Left forelimb (tissue), 1 donor: ENCODE results near the gene TNFRSF4.

Source experiments
- DNase-seq: peaks from one replicate; pipeline ENCODE4 v3.0.0-alpha.2; 2018; ENCODE audit warnings: low spot score

Gene TNFRSF4

DNA sequence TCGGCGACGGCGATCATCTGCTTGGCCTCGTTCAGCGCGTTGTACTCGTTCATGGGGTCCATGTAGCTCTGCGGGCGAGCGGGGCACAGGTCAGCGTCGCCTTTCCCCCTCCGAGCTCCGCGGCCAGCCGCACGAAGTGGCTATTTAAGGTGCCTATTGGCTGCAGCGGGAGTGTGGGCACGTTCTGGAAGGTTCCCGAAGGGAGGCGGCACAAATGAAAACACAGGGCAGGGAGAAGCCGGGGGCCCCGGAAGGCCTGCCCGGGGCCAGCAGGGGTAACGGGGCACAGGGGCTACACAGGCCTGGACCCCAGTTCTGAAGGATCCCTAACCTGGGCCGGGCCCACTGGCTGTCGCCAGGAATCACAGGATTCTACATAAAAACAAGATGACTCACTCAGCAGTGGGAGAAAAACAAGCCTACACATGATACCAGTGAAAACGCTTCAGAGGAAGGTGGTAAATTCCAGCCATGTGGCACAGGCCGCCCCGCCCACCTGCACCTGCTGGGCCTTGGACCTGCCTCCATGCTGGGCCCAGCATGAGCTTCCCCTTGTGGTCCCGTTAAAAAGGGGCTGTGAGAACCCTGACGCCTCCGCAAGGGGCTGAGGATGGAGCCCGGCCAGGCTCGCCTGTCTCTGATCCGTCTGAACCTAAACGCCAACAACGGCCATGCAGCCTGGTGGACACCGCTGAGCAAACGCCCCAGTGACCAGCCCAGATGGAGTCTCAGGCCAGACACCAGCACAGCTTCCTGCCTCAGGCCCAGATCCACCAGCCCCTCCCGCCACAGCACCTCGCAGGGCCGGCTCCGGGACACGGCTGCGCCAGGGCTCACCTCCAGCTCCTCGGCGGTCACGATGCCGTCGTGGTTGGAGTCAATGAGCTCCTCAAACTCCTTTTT is 3.9 kb upstream of the TNFRSF4 start:
- no peak for DNase-seq

DNA sequence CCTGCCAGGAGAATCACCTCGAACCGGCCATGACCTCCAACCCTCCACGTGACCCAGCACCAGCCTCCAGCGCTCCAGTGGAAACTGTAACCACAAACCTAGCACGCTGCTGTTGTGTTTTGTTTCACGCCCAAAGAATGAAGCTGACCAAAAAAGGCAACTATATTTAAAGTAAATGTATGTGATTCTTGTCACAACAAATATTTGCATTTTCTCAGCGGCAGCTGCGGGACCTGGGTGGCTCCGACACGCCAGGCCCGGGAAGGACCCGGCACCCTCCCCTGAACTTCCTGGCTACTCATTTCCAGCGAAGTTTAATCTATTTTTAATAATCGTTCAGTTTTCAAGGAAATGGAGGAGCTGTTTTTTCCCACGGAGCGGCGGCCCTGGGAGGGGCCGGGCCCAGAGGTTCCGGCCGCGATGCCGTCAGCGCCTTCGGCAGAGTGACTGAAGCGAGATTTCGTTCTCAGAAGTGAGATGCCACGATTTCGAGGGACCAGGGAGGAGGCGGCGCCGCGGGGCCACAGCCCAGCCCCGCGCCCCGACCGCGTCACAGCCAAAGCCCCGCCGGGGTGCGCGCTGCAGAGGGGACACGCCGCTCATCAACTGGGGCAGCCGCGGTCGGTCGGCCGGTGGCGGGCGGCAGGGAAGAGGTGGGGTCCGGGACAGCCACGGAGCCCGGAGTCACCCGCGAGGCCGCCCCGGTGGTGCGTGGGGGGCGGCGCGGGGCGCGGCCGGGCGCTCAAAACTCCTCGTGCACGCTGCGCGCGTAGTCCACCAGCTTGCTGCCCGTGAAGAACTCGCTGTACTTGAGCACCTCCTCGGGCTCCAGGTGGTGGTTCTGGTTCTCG is 3.0 kb upstream of the TNFRSF4 start:
- DNase-seq, result no peak

DNA sequence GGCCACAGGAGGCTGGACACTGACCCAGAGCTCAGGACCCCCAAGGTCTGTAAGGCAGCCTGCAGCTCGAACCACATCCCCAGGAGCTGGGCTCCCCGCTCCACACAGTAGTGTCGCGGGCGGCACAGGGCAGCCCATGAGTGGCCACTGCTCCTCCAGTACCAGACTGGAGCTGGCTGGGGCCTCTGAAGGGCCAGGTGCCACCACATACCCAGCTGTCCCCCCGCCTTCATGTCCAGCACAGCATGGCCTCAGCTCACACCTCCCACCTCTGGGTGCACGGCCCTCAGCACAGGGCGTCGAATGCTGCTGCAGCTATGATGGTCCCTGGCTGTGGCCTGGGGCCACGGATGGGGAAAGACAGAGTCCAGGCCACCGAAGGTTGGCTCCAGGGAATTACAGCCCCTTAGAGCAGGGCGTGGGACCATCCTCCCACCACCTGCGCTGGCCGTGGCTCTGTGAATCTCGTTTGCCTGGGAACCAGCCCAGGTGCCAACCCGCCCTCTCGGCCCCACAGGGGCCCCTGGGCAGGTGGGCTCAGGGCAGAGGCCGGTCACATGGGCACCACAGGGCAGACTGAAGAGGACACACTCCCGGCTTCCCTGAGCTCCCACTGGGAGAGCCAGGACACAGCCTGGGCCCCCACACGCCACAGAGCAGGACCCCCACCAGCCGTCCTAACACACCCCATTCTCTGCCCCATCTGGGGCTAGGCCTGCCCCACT is 2.1 kb upstream of the TNFRSF4 start:
- DNase-seq, result no peak

DNA sequence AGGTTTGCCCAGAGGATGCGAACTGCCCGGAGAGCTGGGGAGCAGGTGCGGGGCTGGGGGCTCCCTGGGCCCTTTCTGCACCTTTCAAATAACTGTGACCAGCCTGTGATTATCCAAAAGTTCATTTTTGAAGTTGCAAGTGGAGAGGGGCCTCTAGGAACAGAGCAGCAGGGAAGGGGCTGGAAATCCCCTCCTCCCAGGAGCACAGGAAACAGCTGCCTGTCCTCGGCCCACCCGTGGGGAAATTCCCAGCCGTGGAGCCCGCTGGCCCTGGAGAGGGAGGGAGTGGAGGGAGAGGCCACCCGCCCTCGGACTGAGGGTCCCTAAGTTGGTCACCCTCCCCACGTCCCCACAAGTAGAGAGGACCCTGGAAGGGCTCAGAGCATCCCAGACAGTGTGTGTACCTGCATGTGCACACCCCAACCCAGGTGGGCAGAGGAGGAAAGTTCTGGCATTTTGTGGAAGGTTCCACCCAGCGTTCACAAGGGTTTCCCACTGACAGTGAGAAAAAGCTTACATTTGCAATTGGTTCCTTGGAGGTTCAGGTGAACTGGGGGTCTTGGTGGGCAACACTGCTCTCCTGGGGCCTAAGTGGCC is 1.2 kb upstream of the TNFRSF4 start:
- DNase-seq, result no peak

DNA sequence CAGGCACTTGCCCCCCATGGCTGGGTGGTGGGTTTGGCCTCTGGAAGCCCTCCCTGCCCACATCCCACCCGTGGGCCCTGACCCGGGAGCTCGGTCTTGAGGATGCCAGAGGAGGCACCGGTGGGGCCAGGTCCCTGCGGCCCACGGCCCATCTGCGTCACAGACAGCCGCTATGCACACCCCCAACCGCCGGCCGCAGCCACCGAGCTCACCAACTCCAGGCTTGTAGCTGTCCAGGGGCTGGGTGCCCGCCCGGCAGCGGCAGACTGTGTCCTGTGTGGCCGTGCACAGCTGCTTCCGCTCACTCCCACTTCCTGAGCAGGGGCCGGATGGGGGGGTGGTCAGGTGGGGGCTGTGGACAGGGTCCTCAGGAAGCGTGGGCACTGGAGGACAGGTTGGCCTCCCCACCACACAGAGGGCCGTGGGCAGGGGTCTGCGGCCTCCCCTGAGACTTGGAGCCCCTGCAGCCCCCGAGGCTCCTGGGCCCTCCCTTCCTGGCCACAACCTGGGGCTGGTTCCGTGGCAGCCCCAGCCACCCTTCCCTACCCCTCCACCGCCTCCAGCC is 1.1 kb downstream of the TNFRSF4 start:
- no peak for DNase-seq

DNA sequence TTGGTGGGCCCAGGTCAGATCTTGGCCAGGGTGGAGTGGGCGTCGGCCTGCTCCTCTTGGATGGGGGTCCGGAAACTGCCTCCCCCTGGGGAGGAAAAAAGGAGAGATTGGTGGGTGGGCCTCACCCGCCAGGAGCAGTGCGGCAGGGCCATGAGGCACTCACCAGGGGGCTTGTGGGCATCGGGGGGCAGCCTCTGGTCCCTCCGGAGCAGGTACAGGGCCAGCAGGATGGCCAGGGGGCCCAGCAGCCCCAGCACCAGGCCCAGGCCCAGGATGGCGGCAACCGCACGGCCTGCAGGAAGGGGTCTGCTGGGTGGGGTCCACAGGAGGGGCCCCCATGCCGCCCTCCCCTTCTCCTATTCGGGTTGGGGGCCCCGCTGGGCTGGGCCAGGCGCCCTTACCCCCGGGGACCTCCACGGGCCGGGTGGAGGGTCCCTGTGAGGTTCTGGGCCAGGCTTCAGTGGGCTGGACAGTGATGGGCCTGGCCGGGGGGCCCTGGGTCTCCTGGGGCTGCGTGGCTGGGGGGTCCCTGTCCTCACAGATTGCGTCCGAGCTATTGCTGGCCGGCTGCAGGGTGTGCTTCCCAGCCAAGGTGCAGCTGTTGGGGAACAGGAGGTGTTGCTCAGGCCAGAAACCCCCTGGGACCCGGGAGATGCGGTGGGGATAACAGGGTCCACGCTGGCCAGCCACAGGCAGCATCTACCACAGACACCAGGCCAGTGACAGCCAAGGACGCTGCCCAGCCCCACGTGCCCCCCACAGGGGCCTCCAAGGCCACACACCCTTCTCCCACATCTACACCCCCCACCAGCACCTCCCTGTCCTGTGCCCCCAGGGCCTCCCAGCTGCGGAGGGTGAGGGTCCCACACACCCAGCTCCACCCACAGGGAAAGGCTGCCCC is 2.2 kb downstream of the TNFRSF4 start:
- DNase-seq, result no peak

DNA sequence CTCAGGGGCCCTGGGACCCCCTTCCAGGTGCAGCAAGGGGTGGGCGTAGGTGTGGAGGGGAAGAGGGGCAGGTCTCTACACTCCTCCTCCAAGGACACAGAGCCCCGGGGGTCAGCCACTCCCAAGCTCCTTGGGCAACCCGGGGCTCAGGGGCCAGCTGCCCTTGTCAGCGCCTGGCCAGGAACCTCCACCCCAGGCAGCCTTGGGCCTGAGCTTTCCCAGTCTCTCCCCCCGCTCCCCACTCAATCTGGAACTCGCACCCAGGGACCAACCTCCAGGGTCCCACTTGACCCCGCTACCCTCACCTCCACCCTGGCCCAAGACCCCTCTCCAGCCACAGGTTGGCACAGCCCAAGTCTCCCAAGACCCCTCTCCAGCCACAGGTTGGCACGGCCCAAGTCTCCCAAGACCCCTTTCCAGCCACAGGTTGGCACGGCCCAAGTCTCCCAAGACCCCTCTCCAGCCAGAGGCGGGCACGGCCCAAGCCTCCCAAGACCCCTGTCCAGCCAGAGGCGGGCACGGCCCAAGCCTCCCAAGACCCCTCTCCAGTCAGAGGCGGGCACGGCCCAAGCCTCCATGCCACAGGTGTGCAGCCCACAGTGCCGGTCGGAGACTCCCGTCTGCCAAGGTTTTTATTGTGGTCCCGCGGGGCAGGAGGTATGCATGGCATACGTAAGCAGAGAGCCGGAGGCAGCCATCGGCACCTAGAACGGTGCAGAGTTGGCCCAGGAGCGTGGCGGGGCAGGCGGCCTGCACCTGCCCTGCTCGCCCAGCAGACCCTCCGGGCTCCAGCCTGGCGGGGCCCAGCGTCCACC is 3.0 kb downstream of the TNFRSF4 start:
- peak; percentile 60 for DNase-seq

DNA sequence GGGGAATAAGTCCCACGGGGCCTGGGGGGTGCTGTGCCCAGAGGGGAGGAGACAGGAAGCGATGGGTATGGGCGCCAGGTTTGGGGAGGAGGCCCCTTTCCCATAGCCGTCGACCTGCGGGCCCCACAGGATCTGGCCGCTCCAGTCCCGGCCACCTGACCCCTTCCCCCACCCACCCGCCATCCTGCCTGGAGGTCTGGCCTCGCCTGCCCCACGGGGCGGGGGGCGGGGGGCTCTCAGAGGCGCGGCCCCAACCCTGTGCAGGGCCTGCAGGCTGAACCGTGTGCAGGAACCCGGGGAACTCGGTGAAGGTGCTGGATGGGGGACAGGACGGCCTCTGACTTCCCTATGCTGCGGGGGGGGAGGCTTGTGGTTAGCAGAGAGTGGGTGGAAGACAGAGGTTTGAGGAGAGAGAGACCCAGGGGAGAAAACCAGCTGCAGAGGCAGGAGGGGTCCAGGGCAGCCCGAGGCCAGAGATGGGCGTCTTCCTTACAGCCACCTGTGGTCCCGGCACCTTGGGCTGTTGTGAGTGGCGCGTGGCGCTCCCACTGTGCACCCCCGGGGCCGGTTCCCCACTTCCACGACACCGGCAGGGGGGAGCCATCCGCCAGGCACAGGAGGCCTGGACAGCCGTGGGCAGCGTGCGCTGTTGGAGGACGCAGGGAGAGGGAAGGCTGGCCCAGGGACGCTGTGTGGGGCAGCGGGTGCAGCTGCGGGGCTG is 5.1 kb downstream of the TNFRSF4 start:
- peak; percentile 66 for DNase-seq

DNA sequence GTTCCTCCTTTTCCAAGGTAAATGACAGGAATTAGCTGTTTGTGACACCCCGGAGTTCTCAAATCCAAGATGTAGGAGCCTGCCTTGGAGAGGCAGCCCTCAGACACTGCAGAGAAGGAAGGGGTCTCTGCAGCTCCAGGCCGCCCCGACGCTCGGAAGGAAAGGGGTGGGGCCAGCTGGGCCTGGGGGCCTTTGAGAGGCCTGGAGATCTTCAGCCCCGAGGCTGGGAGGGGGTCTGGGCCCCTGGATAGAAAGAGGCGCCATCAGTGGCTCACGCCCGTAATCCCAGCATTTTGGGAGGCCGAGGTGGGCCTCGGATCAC is 6.4 kb downstream of the TNFRSF4 start:
- no peak for DNase-seq

DNA sequence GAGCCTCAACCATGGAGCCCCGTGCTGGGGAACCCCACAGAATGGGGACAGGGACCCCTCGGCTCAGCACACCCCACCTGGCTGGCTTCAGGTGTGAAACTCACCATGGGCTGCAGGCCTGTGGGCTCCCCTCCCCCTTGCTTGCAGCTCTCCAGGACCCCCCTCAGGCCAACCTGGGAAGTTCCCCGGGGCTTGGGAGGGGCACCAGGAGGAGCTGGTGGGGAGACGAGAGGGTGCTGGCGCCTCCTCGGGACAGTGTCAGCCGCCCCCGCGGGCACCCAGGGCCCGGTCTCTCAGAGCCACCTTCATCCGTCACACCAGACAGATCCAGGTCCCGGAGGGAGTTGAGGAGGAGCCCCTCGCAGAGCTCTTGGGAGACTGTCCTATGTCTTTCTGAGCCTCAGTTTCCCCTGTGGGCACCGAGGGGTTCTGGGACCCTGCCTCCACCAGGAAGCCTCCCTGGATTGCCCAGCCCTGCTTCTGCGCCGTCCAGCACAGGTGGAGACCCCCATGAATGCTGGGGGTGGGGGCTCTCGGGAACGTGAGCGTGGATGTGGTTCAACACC is 6.9 kb downstream of the TNFRSF4 start:
- no peak for DNase-seq

DNA sequence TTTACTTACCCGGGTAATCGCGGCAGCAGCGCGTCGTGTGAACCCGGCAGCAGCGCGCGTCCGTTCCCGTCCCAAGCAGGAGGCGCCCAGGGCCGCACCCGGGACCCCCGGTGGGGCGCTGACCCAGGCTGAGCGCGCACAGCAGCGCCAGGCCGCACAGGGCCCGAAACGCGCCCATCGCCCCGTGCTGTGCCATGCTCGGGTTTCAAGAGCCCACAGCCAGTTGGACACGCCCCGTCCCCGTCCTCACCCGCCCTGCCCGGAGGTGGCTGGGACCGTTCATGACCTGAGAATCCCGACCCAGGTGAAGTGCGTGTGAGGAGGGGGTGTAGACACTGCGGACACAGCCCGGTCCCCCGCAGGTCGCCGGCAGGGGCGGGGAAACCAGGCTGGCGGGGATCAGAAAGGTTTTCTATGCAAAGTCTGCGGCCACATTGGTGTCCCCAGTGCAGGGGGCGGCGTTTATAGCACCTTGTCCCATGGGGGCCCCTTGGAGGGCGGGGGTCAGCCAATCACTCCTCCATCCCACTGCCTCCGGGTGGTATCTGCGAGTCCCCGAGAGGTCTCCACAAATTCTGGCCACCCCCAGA is 7.5 kb downstream of the TNFRSF4 start, which contains the start of gene TNFRSF18:
TSS of gene TNFRSF18 (minus strand) at position 217 of the 590 bp plus-strand sequence. CDS start at position 196, 21 bp downstream.
- no peak for DNase-seq

DNA sequence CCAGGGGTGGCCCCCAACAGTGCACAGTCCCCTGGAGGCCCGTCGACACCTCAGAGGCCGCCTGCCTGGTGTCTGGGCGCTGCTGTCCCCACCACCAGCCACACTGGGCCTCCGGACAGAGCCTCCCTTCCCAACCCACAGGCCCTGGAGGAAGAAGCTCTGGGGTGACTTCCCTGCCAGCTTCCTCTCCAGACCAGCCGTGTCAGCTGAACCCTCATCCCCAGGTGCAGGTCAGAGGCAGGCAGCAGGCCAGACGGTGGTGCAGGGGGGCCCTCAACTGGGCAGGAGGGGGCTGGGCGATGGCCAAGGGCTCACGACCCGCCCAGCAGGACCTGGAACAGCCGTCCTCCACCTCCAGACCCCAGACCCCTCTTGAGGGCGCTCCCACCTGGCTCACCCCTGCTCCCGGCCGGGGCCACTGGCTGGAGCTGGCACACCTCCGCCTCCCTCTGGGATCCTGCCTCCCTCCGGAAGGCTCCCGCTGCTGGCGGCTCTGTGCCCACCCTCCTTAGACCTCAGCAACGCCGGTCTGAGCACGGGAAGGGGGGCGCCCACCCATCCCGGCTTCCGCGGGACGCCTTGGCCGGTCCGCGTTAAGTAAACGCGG is 8.1 kb downstream of the TNFRSF4 start:
- DNase-seq, result no peak

DNA sequence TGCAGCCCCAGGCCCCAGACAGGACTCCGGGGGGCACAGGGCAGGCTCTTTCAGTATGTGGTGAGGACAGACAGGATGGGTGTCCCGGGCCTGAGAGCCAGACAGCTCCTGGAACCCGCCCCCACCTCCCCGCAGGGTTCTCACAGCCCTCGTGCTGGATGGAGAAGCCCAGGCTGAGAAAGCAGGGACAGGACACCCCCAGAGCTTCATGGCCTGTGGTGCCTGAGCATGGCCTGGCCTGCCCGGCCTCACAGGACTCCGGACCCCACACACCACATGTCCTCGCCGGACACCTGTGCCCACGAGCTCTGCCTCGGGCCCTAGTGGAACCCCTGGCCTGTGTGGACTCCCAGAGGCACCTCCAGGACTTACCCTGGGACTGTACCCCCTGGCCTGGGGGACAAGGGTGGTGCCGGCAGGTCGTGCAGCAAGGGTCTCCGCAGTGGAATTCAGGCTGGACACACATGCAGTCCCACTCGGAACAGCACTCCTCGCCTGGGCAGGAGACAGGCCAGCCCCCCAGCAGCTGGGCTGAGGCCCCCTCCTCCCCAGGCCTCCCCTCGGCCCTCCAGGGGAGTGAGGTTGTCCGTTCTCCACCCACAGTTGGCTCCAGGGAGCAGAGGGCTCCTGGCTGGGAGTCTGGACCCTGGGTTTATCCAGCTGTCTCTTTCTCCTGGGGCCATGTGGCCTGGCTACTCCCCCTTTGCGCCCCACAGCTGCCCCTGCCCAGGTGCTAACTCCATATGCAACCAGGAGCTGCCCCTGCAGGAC is 8.8 kb downstream of the TNFRSF4 start:
- no peak for DNase-seq

DNA sequence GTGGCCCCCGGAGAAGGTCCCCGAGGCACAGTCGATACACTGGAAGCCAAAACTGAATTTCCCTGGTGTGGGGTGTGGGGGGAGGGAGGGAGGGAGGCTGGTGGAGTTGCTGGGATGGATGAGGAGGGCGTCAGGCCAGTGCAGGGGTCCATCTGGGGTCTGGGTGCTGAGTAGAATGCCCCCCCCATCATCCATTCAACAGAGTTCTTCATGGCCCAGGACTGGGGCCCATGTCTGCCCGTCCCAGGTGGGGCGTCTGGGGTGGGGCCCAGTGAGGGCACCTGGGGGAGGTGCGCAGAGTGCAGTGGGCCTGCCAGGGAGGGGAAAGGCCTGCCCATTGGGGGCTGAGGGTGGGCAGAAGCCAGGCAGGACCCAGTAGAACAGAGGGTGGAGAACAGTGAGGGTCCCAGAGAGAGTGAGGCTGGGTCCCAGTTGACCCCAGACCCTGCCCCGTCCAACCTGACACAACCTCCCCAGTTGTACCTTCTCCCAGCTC is 9.5 kb downstream of the TNFRSF4 start:
- DNase-seq, result no peak

DNA sequence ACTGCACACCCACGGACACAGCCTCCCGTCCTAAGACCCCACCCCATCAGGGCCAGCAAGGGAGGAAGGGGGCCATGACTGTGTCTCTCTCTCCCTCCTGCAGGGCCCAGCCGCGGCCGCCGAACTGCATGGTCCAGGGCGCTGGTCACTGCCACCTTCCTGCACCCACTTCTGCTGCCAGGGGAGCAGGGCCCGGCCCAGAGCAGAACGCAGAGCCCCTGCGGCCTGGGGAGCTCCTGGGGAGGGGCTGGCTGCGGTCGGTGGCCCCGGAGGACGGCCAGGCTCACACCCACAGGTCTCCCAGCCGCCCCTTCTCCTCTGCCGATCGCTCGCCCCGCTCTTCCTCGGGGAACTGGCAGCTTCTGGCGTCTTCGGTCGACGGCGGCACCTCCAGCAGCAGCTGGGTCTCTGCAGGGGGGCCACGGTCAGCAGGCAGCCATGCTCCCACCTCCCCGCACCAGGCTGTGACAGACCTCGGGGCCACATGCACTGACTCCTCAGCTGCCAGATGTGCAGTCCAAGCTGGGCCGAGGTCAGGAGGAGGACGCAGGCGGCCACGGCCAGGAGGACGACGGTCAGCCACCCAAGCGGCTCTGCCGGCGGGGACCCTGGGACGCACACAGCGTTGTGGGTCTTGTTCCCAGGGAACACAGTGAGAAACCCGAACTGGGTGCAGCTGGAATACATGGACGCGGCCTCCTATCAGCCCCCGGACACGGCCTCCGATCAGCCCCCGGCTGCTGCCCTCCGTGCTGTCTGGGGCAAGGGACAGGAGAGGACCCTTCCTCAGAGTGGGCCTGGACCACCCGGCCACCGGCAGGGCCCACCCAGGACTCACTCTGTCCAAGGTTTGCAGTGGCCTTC is 10.2 kb downstream of the TNFRSF4 start:
- no peak for DNase-seq
